Mesenchymal stem cell (in vitro differentiated cells and primary cell): Measurements from ENCODE around the gene MARCHF7. TPM values are rescaled to one million over a fixed set of nuclear protein-coding genes. Genes with fewer than 3 reads are reported as not detected.
A peak's percentile ranks its signal among the peaks of the same experiment; 100 is the strongest.
"Not testable (repeated sequence)": the region's sequence is repeated elsewhere in the genome, so short reads cannot be mapped to it uniquely, and the experiment has no call there.

Source experiments
- DNase-seq: peaks from one replicate; pipeline ENCODE4 v3.0.0-alpha.2; 2013
- H2AFZ ChIP-seq: one replicate; pipeline ENCODE4 v1.6.1; 2013; ENCODE audit warnings: low read depth, mild to moderate bottlenecking, control low read depth, inconsistent platforms, low read length, moderate library complexity
- H2AK5ac ChIP-seq: 2 replicates; pipeline ENCODE4 v1.6.1; 2013; ENCODE audit warnings: low read length, moderate library complexity, mild to moderate bottlenecking, inconsistent platforms; ENCODE audit not compliant: severe bottlenecking
- H2BK120ac ChIP-seq: one replicate; pipeline ENCODE4 v1.6.1; 2013; ENCODE audit warnings: low read depth, mild to moderate bottlenecking, inconsistent platforms, low read length, moderate library complexity
- H2BK12ac ChIP-seq, 2 experiments: one replicate each; pipeline ENCODE4 v1.6.1; 2013; ENCODE audit warnings: inconsistent platforms in 2 of 2, low read length in 2 of 2, mild to moderate bottlenecking in 2 of 2, moderate library complexity in 2 of 2, control low read depth in 1 of 2
- H2BK15ac ChIP-seq: one replicate; pipeline ENCODE4 v1.6.1; 2013; ENCODE audit warnings: mild to moderate bottlenecking, low read depth, inconsistent platforms; ENCODE audit not compliant: poor library complexity, severe bottlenecking
- H2BK5ac ChIP-seq: 2 replicates; pipeline ENCODE4 v1.6.1; 2013; ENCODE audit warnings: low read depth, mild to moderate bottlenecking, low read length, control low read depth, inconsistent platforms; ENCODE audit not compliant: poor library complexity, severe bottlenecking
- H3K14ac ChIP-seq, 2 experiments: one replicate each; pipeline ENCODE4 v1.6.1; 2013; ENCODE audit warnings: inconsistent platforms in 2 of 2, low read length in 2 of 2, control low read depth in 1 of 2, mild to moderate bottlenecking in 1 of 2, moderate library complexity in 1 of 2
- H3K18ac ChIP-seq, 2 experiments: one replicate each; pipeline ENCODE4 v1.6.1; 2013; ENCODE audit warnings: inconsistent platforms in 2 of 2, low read length in 2 of 2, control low read depth in 1 of 2, low read depth in 1 of 2, mild to moderate bottlenecking in 1 of 2
- H3K23ac ChIP-seq, 2 experiments: one replicate each; pipeline ENCODE4 v1.6.1; 2013; ENCODE audit warnings: inconsistent platforms in 2 of 2, low read length in 2 of 2, mild to moderate bottlenecking in 2 of 2, moderate library complexity in 2 of 2, control low read depth in 1 of 2
- H3K27ac ChIP-seq: 2 replicates; pipeline ENCODE4 v1.5.1; 2013; ENCODE audit warnings: mild to moderate bottlenecking, moderate library complexity, low read length, control low read depth, inconsistent platforms; ENCODE audit not compliant: poor library complexity, severe bottlenecking
- H3K27me3 ChIP-seq, 2 experiments: 2 replicates each; pipeline versions ENCODE4 v1.6.1 to v1.7.0; 2013; ENCODE audit warnings: low read length in 2 of 2, mild to moderate bottlenecking in 2 of 2, moderate library complexity in 2 of 2, control low read depth in 1 of 2, inconsistent platforms in 1 of 2; ENCODE audit not compliant: control insufficient read depth in 1 of 2, insufficient read depth in 1 of 2
- H3K36me3 ChIP-seq, 2 experiments: 2 replicates each; pipeline versions ENCODE4 v1.6.1 to v1.7.0; 2013; ENCODE audit warnings: low read length in 2 of 2, control low read depth in 1 of 2, inconsistent platforms in 1 of 2, low read depth in 1 of 2, mild to moderate bottlenecking in 1 of 2; ENCODE audit not compliant: insufficient read depth in 2 of 2, control insufficient read depth in 1 of 2
- H3K4ac ChIP-seq, 2 experiments: one replicate each; pipeline ENCODE4 v1.6.1; 2013; ENCODE audit warnings: inconsistent platforms in 2 of 2, low read length in 2 of 2, mild to moderate bottlenecking in 2 of 2, moderate library complexity in 2 of 2, control low read depth in 1 of 2, low read depth in 1 of 2
- H3K4me1 ChIP-seq: 2 replicates; pipeline ENCODE4 v1.6.1; 2013; ENCODE audit warnings: low read depth, low read length, control low read depth; ENCODE audit not compliant: control insufficient read depth, insufficient read depth
- H3K4me2 ChIP-seq: 2 replicates; pipeline ENCODE4 v1.6.1; 2013; ENCODE audit warnings: low read length, mild to moderate bottlenecking, inconsistent platforms; ENCODE audit not compliant: poor library complexity, severe bottlenecking
- H3K4me3 ChIP-seq, 2 experiments: 2 replicates each; pipeline versions ENCODE4 v1.5.1 to v1.7.0; 2013; ENCODE audit warnings: low read length in 2 of 2, mild to moderate bottlenecking in 2 of 2, control low read depth in 1 of 2, low read depth in 1 of 2; ENCODE audit not compliant: insufficient read depth in 1 of 2
- H3K79me1 ChIP-seq: replicated peaks from 2 replicates; pipeline ENCODE4 v1.6.1; 2013; ENCODE audit warnings: mild to moderate bottlenecking, control low read depth, low read length, inconsistent platforms; ENCODE audit not compliant: poor library complexity, severe bottlenecking
- H3K9ac ChIP-seq: 2 replicates; pipeline ENCODE4 v1.7.0; 2013; ENCODE audit warnings: mild to moderate bottlenecking, low read length, moderate library complexity
- H3K9me3 ChIP-seq: 2 replicates; pipeline ENCODE4 v1.7.0; 2013; ENCODE audit warnings: mild to moderate bottlenecking, low read length; ENCODE audit not compliant: control insufficient read depth
- H4K8ac ChIP-seq: one replicate; pipeline ENCODE4 v1.6.1; 2013; ENCODE audit warnings: inconsistent platforms, mild to moderate bottlenecking, low read length, moderate library complexity
- H4K91ac ChIP-seq: one replicate; pipeline ENCODE4 v1.6.1; 2013; ENCODE audit warnings: mild to moderate bottlenecking, low read length, inconsistent platforms
- WGBS: methylation state at CpG from one replicate; pipeline ENCODE4 v1.1.7; 2013; ENCODE audit warnings: mixed read lengths; 5-methylcytosine and 5-hydroxymethylcytosine counted together
- polyA plus RNA-seq, 2 experiments: library from polyadenylated mRNA; stranded (reverse); fragments of 200-250 nt; gene quantifications; one replicate each; pipeline ENCODE4 v1.2.3, GENCODE V29; 2013

MARCHF7 gene, protein sequence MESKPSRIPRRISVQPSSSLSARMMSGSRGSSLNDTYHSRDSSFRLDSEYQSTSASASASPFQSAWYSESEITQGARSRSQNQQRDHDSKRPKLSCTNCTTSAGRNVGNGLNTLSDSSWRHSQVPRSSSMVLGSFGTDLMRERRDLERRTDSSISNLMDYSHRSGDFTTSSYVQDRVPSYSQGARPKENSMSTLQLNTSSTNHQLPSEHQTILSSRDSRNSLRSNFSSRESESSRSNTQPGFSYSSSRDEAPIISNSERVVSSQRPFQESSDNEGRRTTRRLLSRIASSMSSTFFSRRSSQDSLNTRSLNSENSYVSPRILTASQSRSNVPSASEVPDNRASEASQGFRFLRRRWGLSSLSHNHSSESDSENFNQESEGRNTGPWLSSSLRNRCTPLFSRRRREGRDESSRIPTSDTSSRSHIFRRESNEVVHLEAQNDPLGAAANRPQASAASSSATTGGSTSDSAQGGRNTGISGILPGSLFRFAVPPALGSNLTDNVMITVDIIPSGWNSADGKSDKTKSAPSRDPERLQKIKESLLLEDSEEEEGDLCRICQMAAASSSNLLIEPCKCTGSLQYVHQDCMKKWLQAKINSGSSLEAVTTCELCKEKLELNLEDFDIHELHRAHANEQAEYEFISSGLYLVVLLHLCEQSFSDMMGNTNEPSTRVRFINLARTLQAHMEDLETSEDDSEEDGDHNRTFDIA
- polyA plus RNA-seq (2013, experiment 1 of 2) = 68.9 TPM
- 71.6 TPM for polyA plus RNA-seq (2013, experiment 2 of 2)

DNA sequence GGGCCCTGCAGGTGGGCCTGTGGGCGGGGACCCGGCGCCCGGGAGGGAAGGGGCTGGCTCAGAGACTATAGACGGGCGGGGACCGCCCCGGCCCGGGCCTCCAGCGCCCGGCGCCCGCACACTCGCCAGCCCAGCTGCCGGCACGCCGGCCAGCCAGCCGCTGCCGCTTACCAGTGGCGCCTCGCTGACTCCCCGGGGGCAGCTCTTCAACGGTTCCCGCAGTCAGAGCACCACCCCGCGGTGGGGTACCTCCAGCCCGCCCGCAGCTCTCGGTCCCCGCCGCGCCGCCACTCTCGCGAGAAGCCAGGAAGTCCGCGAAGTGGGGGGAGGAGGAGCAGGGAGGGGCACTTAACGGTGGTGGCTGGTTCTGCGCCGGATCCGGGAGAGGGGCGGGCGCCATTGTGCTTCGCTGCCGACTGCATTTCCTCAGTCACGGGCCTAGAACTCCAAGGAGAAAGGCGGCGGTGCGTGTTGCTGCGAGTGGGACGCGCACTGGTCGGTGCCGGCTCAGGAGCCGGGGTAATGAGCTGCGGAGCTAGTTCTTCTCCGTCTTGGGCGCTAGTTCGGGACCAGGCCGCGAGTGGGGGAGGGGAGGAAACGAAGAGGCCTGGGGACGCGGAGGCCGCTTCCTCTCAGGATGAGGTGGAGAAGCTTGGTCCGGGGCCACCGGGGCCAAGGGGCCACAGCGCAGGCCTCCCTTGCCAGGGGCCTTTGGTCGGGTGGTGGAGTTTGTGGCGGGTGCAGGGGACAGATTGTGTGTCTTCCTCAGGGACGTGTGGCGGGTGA, at the start of gene MARCHF7:
Gene MARCHF7, plus strand, starts transcription at position 364 of the 786 bp plus-strand sequence. CDS start 16,517 bp downstream, outside the sequence.
- peak within 1 kb of the TSS; percentile 99 to 100 for H3K14ac ChIP-seq

DNA sequence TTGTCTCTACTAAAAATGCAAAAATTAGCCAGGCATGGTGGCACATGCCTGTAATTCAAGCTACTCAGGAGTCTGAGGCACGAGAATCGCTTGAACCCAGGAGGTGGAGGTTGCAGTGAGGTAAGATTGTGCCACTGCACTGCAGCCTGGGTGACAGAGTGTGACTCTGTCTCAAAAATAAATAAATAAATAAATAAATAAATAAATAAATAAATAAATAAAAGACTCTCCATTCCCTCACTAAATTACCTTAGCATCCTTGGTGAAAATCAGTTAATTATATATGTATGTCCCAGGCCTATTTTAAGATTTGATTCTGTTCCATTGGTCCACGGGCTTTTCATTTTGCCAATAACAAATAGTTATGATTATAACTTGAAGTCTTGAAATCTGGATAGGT, 44.9 kb upstream of the MARCHF7 start:
- not testable (repeated sequence) for H3K23ac ChIP-seq, H4K8ac ChIP-seq, H3K9me3 ChIP-seq, H2BK15ac ChIP-seq, H3K18ac ChIP-seq, H3K4me1 ChIP-seq, H3K27me3 ChIP-seq, H3K4me2 ChIP-seq, H2BK12ac ChIP-seq, H2AK5ac ChIP-seq, DNase-seq, H3K36me3 ChIP-seq, H3K4ac ChIP-seq, H2BK5ac ChIP-seq, H3K79me1 ChIP-seq, H3K4me3 ChIP-seq, H4K91ac ChIP-seq, H3K14ac ChIP-seq, H2BK120ac ChIP-seq, H3K27ac ChIP-seq, H3K9ac ChIP-seq, H2AFZ ChIP-seq
- WGBS = 87% methylated on average over 2 of the region's 3 CpGs

More for the DNA sequence above, at the start of gene MARCHF7:
- Histone ChIP-seq H3K23ac (peak within 1 kb of the TSS; percentile 98), H4K91ac (peak within 1 kb of the TSS; percentile 99), H3K4me1 (peaks cover 6% of the 10 kb centered on the region), H3K9me3 (no peaks in the 10 kb centered on the region), H3K18ac (peak within 1 kb of the TSS; percentile 98 to 100), H3K27ac (peak within 1 kb of the TSS; percentile 100), H3K4ac (peak within 1 kb of the TSS; percentile 95 to 100), H2BK5ac (peak within 1 kb of the TSS; percentile 98), H2AFZ (peak within 1 kb of the TSS; percentile 90), H4K8ac (peak within 1 kb of the TSS; percentile 98), H2BK15ac (peak within 1 kb of the TSS; percentile 83), H3K79me1 (peaks cover 8% of the 10 kb centered on the region), H3K4me2 (peak within 1 kb of the TSS; percentile 35), H3K9ac (peak within 1 kb of the TSS; percentile 100), H3K27me3 (no peaks in the 10 kb centered on the region), H2BK12ac (peak within 1 kb of the TSS in 1 of 2 experiments; percentile 85), H3K36me3 (peaks cover 15 to 21% of the 10 kb centered on the region in 2 experiments), H2BK120ac (peak within 1 kb of the TSS; percentile 82), H3K4me3 (peak within 1 kb of the TSS; percentile 84 to 100), H2AK5ac (peak within 1 kb of the TSS; percentile 97)
- peak; percentile 96 for DNase-seq
- WGBS = under 1% methylated on average over 66 of the region's 72 CpGs

DNA sequence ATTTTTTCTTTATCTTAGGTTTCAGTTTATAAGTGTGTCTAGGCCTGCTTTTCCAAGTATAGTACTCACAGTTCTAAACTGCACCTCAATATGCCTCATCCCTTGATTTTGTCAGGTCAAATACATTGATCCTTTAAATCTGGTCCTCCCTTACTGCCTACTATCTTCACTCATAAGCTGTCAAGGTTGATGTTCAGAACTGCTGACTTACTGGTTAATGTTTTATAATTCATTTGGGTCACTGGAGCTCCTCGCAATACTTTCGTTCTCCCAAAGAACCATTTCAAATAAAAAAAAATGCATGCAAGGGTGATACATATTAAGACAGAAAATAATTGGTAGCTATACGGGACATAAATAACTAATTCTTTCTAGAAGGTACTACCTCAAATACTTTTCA, 41.3 kb upstream of the MARCHF7 start:
- no peaks in the 10 kb centered on the region for H3K36me3 ChIP-seq
- H4K8ac ChIP-seq = no peak overlapping the region
- H2BK120ac ChIP-seq = no peak overlapping the region
- H3K4ac ChIP-seq = no peak overlapping the region
- H2AFZ ChIP-seq = no peak overlapping the region
- no peak overlapping the region for H2BK15ac ChIP-seq
- no peaks in the 10 kb centered on the region for H3K9me3 ChIP-seq
- no peak overlapping the region for H2AK5ac ChIP-seq
- H3K23ac ChIP-seq = no peak overlapping the region
- no peaks in the 10 kb centered on the region for H3K27me3 ChIP-seq
- H3K79me1 ChIP-seq = no peaks in the 10 kb centered on the region
- H3K4me1 ChIP-seq = no peaks in the 10 kb centered on the region
- no peak overlapping the region for H3K14ac ChIP-seq
- no peak overlapping the region for H3K4me2 ChIP-seq
- H3K27ac ChIP-seq = no peak overlapping the region
- no peak overlapping the region for H2BK5ac ChIP-seq
- no peak overlapping the region for H3K9ac ChIP-seq
- DNase-seq = no peak
- no peak overlapping the region for H3K18ac ChIP-seq
- no peak overlapping the region for H2BK12ac ChIP-seq
- H4K91ac ChIP-seq = no peak overlapping the region
- WGBS = no CpG with 5 or more reads among the region's 3 CpGs
- H3K4me3 ChIP-seq = no peak overlapping the region
